BE2C (cell line): ENCODE results near the gene PSMD2.
A peak's percentile ranks its signal among the peaks of the same experiment; 100 is the strongest.

Experiments used
- DNase-seq: peaks from one replicate; pipeline ENCODE4 v3.0.0-alpha.2; 2020
- H3K27me3 ChIP-seq: fragments of 250-450 bp; sonication (Bioruptor Pico); 2 replicates; pipeline ENCODE4 v1.5.1; 2020; ENCODE audit warnings: mild to moderate bottlenecking
- H3K36me3 ChIP-seq: fragments of 250-450 bp; sonication (Bioruptor Pico); 2 replicates; pipeline ENCODE4 v1.5.1; 2020; ENCODE audit warnings: mild to moderate bottlenecking
- H3K4me1 ChIP-seq: fragments of 250-450 bp; sonication (Bioruptor Pico); 2 replicates; pipeline ENCODE4 v1.5.1; 2020
- H3K4me3 ChIP-seq: 2 replicates; pipeline ENCODE4 v1.5.1; 2011; ENCODE audit warnings: low read depth, low read length
- H3K9me3 ChIP-seq: fragments of 250-450 bp; sonication (Bioruptor Pico); 2 replicates; pipeline ENCODE4 v1.5.1; 2020
- CTCF ChIP-seq: IDR thresholded peaks from 2 replicates; pipeline ENCODE4 v1.5.1; 2012; ENCODE audit warnings: mild to moderate bottlenecking, low read depth, low read length

The PSMD2 gene

DNA sequence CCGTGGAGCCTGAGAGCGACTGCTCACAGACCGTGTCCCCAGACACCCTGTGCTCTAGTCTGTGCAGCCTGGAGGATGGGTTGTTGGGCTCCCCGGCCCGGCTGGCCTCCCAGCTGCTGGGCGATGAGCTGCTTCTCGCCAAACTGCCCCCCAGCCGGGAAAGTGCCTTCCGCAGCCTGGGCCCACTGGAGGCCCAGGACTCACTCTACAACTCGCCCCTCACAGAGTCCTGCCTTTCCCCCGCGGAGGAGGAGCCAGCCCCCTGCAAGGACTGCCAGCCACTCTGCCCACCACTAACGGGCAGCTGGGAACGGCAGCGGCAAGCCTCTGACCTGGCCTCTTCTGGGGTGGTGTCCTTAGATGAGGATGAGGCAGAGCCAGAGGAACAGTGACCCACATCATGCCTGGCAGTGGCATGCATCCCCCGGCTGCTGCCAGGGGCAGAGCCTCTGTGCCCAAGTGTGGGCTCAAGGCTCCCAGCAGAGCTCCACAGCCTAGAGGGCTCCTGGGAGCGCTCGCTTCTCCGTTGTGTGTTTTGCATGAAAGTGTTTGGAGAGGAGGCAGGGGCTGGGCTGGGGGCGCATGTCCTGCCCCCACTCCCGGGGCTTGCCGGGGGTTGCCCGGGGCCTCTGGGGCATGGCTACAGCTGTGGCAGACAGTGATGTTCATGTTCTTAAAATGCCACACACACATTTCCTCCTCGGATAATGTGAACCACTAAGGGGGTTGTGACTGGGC lies 45.7 kb downstream of the PSMD2 start:
- H3K4me1 ChIP-seq = peaks cover 3% of the 10 kb centered on the region; the same call in 1 of the 2 replicates
- TF ChIP-seq CTCF = no peak
- no peaks in the 10 kb centered on the region for H3K27me3 ChIP-seq
- no peak overlapping the region for H3K4me3 ChIP-seq
- H3K36me3 ChIP-seq = peaks cover 17% of the 10 kb centered on the region
- H3K9me3 ChIP-seq = no peaks in the 10 kb centered on the region
- no peak for DNase-seq

GRCh38 chr3:184345317-184346144 lies 46.5 kb downstream of the PSMD2 start:
- peak; percentile 83 for DNase-seq
- H3K4me1 ChIP-seq = 0 out of 2 replicates have a peak, but pooled peaks cover 3% of the 10 kb centered on the region

DNA sequence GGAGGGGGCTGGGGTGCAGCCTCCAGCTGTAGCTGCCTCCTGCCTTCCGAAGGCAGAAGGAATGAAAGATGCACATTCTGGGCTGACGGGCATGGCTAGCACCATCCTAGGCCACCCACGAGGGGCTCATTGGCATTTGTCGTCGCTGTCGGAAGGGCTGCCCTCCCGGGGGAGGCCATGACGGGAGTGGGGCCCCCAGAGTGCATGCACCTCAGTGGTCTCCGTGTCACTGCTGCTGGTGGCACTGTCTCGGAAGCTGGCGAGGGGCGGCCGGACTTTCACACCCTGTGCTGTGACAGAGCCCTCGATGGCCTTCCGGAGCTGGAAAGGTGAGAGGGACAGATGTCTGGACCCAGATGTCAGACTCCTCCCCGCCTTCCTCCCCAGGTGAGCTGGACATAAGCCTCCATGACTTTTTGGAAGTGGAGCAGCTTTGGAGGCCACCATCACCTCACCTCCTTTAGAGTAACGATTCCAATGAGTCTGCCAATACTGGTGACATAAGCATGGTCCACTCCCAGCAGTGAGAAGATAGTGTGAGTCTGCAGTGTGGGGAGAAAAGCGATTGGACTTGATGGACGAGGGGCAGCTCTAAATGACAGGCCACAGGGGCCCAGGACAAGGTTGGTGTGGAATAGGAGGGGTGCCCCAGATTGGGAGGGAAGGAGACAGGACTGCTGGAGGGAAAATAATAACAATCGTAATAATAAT lies 47.6 kb downstream of the PSMD2 start:
- Histone ChIP-seq H3K4me3 (no peak overlapping the region), H3K9me3 (no peaks in the 10 kb centered on the region), H3K27me3 (no peaks in the 10 kb centered on the region), H3K4me1 (0 out of 2 replicates have a peak, but pooled peaks cover 3% of the 10 kb centered on the region), H3K36me3 (peaks cover 17% of the 10 kb centered on the region)
- DNase-seq = no peak
- no peak for TF ChIP-seq CTCF

More at GRCh38 chr3:184345317-184346144, 46.5 kb downstream of the PSMD2 start:
- Histone ChIP-seq H3K27me3 (no peaks in the 10 kb centered on the region), H3K9me3 (no peaks in the 10 kb centered on the region), H3K36me3 (peaks cover 17% of the 10 kb centered on the region), H3K4me3 (no peak overlapping the region)
- TF ChIP-seq CTCF = peak; percentile 76

GRCh38 chr3:184347321-184348056 lies 48.4 kb downstream of the PSMD2 start:
- TF ChIP-seq CTCF = no peak
- H3K4me3 ChIP-seq = no peak overlapping the region
- peaks cover 14% of the 10 kb centered on the region for H3K36me3 ChIP-seq
- H3K27me3 ChIP-seq = no peaks in the 10 kb centered on the region
- no peaks in the 10 kb centered on the region for H3K9me3 ChIP-seq
- 0 out of 2 replicates have a peak, but pooled peaks cover 3% of the 10 kb centered on the region for H3K4me1 ChIP-seq
- no peak for DNase-seq

DNA sequence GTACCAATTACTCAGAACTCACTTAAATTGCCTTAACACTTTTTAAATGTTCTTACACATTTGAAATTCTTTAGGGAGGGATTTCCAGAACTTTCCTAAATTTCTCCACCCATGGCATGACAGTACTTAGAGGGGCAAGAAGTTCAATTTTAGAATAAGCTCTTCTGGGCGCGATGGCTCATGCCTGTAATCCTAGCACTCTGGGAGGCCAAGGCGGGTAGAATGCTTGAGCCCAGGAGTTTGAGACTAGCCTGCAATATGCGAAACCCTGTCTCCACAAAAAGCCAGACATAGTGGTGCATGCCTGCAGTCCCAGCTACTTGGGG lies 49.0 kb downstream of the PSMD2 start:
- Histone ChIP-seq H3K27me3 (no peaks in the 10 kb centered on the region), H3K36me3 (peaks cover 12% of the 10 kb centered on the region), H3K4me1 (0 out of 2 replicates have a peak, but pooled peaks cover 3% of the 10 kb centered on the region), H3K9me3 (no peaks in the 10 kb centered on the region), H3K4me3 (no peak overlapping the region)
- no peak for DNase-seq
- TF ChIP-seq CTCF = no peak
